Neural progenitor cell (in vitro differentiated cells): ENCODE data around the gene OR13C4. TPM values are rescaled to one million over a fixed set of nuclear protein-coding genes. Genes with fewer than 3 reads are reported as not detected.
"Not testable (repeated sequence)": the region's sequence is repeated elsewhere in the genome, so short reads cannot be mapped to it uniquely, and the experiment has no call there.

ENCODE experiments used
- DNase-seq: peaks from one replicate; pipeline ENCODE4 v3.0.0-alpha.2; 2016; ENCODE audit warnings: low spot score
- H2AFZ ChIP-seq: fragments of 200-600 bp; sonication (generic); replicated peaks from 2 replicates; pipeline ENCODE4 v1.6.1; 2016; ENCODE audit warnings: antibody characterized with exemption
- H3F3A ChIP-seq: fragments of 200-600 bp; sonication (generic); 2 replicates; pipeline ENCODE4 v1.6.1; 2016; ENCODE audit warnings: antibody characterized with exemption, low read depth
- H3K27ac ChIP-seq: fragments of 200-600 bp; sonication (generic); 2 replicates; pipeline ENCODE4 v1.5.1; 2016; ENCODE audit warnings: mild to moderate bottlenecking
- H3K27me3 ChIP-seq: fragments of 200-600 bp; sonication (generic); 2 replicates; pipeline ENCODE4 v1.6.1; 2016; ENCODE audit warnings: mild to moderate bottlenecking, moderate library complexity
- H3K36me3 ChIP-seq: fragments of 200-600 bp; sonication (generic); 2 replicates; pipeline ENCODE4 v1.5.1; 2016
- H3K4me1 ChIP-seq: fragments of 200-600 bp; sonication (generic); 2 replicates; pipeline ENCODE4 v1.6.1; 2016; ENCODE audit warnings: mixed run types
- H3K4me2 ChIP-seq: fragments of 200-600 bp; sonication (generic); 2 replicates; pipeline ENCODE4 v1.6.1; 2016
- H3K4me3 ChIP-seq: fragments of 200-600 bp; sonication (generic); 2 replicates; pipeline ENCODE4 v1.5.1; 2016
- H3K79me2 ChIP-seq: fragments of 200-600 bp; sonication (generic); 2 replicates; pipeline ENCODE4 v1.6.1; 2016; ENCODE audit warnings: low read depth
- H3K9ac ChIP-seq: fragments of 200-600 bp; sonication (generic); 2 replicates; pipeline ENCODE4 v1.6.1; 2016
- H3K9me3 ChIP-seq: fragments of 200-600 bp; sonication (generic); 2 replicates; pipeline ENCODE4 v1.5.1; 2016; ENCODE audit warnings: low read depth
- H4K20me1 ChIP-seq: fragments of 200-600 bp; sonication (generic); 2 replicates; pipeline ENCODE4 v1.6.1; 2016; ENCODE audit warnings: low read depth
- H3K27ac Mint-ChIP-seq: 3 replicates; pipeline ENCODE4 v1.8.0; 2021; ENCODE audit warnings: mixed read lengths
- H3K27me3 Mint-ChIP-seq: 2 replicates; pipeline ENCODE4 v1.8.0; 2022; ENCODE audit warnings: low read depth, mild to moderate bottlenecking, inconsistent platforms, moderate library complexity, mixed read lengths; ENCODE audit not compliant: insufficient read depth
- H3K36me3 Mint-ChIP-seq: 3 replicates; pipeline ENCODE4 v1.8.0; 2021; ENCODE audit warnings: mixed read lengths
- H3K4me1 Mint-ChIP-seq: 3 replicates; pipeline ENCODE4 v1.8.0; 2021; ENCODE audit warnings: mixed read lengths
- H3K4me3 Mint-ChIP-seq: 3 replicates; pipeline ENCODE4 v1.8.0; 2021; ENCODE audit warnings: mild to moderate bottlenecking, moderate library complexity, mixed read lengths
- H3K9me3 Mint-ChIP-seq: 3 replicates; pipeline ENCODE4 v1.8.0; 2020; ENCODE audit warnings: mixed read lengths
- CTCF ChIP-seq: fragments of 200-600 bp; sonication (generic); IDR thresholded peaks from 2 replicates; pipeline ENCODE4 v1.5.1; 2017; ENCODE audit warnings: antibody characterized with exemption, mild to moderate bottlenecking
- EZH2 ChIP-seq: fragments of 200-600 bp; sonication (generic); IDR thresholded peaks from 2 replicates; pipeline ENCODE4 v1.6.1; 2017; ENCODE audit warnings: antibody characterized with exemption, mild to moderate bottlenecking, moderate library complexity
- EZH2phosphoT487 ChIP-seq: fragments of 200-600 bp; sonication (generic); IDR thresholded peaks from 2 replicates; pipeline ENCODE4 v1.6.1; 2017; ENCODE audit warnings: antibody characterized with exemption
- total RNA-seq: library from RNA; depleted of rRNA; stranded (reverse); fragments of >200 nt; gene quantifications from 2 replicates; pipeline ENCODE4 v1.2.3, GENCODE V29; 2015; ENCODE audit warnings: low replicate concordance

Gene OR13C4
- total RNA-seq, 1 donor from 2014 or later: not detected

DNA sequence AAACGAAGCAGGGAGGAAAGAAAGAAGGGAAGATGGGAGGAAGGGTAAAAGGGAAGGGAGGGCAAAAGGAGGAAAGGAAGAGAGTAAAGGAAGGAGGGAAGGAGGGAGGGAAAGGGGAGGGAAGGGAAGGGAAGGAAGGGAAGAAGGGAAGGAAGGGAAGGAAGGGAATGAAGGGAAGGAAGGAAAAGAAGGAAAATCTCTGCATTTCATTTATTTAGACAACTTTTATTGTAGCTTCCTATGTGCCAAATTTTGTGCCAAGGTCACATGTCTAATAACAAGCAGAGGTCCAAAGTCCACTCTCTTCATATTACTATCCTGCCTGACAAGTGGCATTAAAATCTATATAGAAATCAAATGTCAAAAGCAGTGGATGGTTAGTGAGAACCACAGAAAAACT lies 12.3 kb upstream of the OR13C4 start:
- no peaks in the 10 kb centered on the region for H3K4me1 Mint-ChIP-seq

GRCh38 chr9:104536756-104537155 lies 9.7 kb upstream of the OR13C4 start, which contains the start of gene OR13C3:
Gene OR13C3 (minus strand): TSS chr9:104536856. CDS start chr9:104536723, 133 bp downstream.
- no peaks in the 10 kb centered on the region for H3K79me2 ChIP-seq
- H3K4me3 Mint-ChIP-seq: no peak within 1 kb of the TSS
- no peaks in the 10 kb centered on the region for H3K36me3 Mint-ChIP-seq
- no peak within 1 kb of the TSS for H3K27ac ChIP-seq
- no peaks in the 10 kb centered on the region for H3K4me1 Mint-ChIP-seq
- no peaks in the 10 kb centered on the region for H3K27me3 ChIP-seq
- no peaks in the 10 kb centered on the region for H3K9me3 Mint-ChIP-seq
- no peaks in the 10 kb centered on the region for H4K20me1 ChIP-seq
- DNase-seq: no peak
- H2AFZ ChIP-seq: no peak within 1 kb of the TSS
- no peak for TF ChIP-seq EZH2phosphoT487
- no peak for TF ChIP-seq EZH2
- TF ChIP-seq CTCF: no peak
- H3K4me1 ChIP-seq: no peaks in the 10 kb centered on the region
- H3K4me3 ChIP-seq: no peak within 1 kb of the TSS
- no peak within 1 kb of the TSS for H3K27ac Mint-ChIP-seq
- H3K27me3 Mint-ChIP-seq: no peaks in the 10 kb centered on the region
- H3K4me2 ChIP-seq: no peak within 1 kb of the TSS
- no peaks in the 10 kb centered on the region for H3K9me3 ChIP-seq
- no peaks in the 10 kb centered on the region for H3K36me3 ChIP-seq
- no peak within 1 kb of the TSS for H3K9ac ChIP-seq
- H3F3A ChIP-seq: no peaks in the 10 kb centered on the region

More for the DNA sequence above, 12.3 kb upstream of the OR13C4 start:
- Mint-ChIP-seq H3K27me3 (no peaks in the 10 kb centered on the region), H3K27ac (no peak overlapping the region), H3K9me3 (no peaks in the 10 kb centered on the region), H3K36me3 (no peaks in the 10 kb centered on the region), H3K4me3 (no peak overlapping the region)
- Histone ChIP-seq H3K9ac (no peak overlapping the region), H3F3A (no peaks in the 10 kb centered on the region), H3K27ac (no peak overlapping the region), H3K4me1 (no peaks in the 10 kb centered on the region), H3K36me3 (no peaks in the 10 kb centered on the region), H4K20me1 (no peaks in the 10 kb centered on the region), H3K79me2 (no peaks in the 10 kb centered on the region), H2AFZ (no peak overlapping the region), H3K9me3 (no peaks in the 10 kb centered on the region), H3K4me2 (no peak overlapping the region), H3K4me3 (no peak overlapping the region), H3K27me3 (no peaks in the 10 kb centered on the region)
- no peak for TF ChIP-seq CTCF
- no peak for TF ChIP-seq EZH2
- TF ChIP-seq EZH2phosphoT487: no peak
- DNase-seq: no peak

DNA sequence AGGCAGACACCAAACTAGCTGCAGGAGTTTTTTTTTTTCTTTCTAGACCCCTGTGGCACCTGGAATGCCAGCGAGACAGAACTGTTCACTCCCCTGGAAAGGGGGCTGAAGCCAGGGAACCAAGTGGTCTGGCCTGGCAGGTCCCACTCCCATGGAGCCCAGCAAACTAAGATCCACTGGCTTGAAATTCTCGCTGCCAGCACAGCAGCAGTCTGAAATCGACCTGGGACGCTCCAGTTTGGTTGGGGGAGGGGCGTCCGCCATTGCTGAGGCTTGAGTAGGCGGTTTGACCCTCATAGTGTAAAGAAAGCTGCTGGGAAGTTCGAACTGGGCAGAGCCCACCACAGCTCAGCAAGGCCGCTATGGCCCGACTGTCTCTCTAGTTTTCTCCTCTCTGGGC lies 6.8 kb downstream of the OR13C4 start:
- not testable (repeated sequence) for H3K9me3 Mint-ChIP-seq, H3K9me3 ChIP-seq, H3K9ac ChIP-seq, H3K4me2 ChIP-seq, H3K79me2 ChIP-seq, H3K36me3 Mint-ChIP-seq, H3F3A ChIP-seq, H3K4me3 Mint-ChIP-seq, H3K36me3 ChIP-seq, H3K27me3 ChIP-seq, H3K27me3 Mint-ChIP-seq, H3K4me1 Mint-ChIP-seq, H4K20me1 ChIP-seq, H3K27ac ChIP-seq, DNase-seq, H3K4me3 ChIP-seq, H3K4me1 ChIP-seq, H3K27ac Mint-ChIP-seq
- peak overlapping the region; percentile 26 for H2AFZ ChIP-seq

- no peaks in the 10 kb centered on the region for H3K9me3 Mint-ChIP-seq
- H3K4me1 Mint-ChIP-seq: no peaks in the 10 kb centered on the region
- no peak overlapping the region for H2AFZ ChIP-seq
Observed at GRCh38 chr9:104514901-104515300, 12.1 kb downstream of the OR13C4 start.

More at GRCh38 chr9:104514901-104515300, 12.1 kb downstream of the OR13C4 start:
- Mint-ChIP-seq H3K27me3 (no peaks in the 10 kb centered on the region), H3K27ac (no peak overlapping the region), H3K36me3 (no peaks in the 10 kb centered on the region), H3K4me3 (no peak overlapping the region)
- H3K36me3 ChIP-seq: no peaks in the 10 kb centered on the region
- no peaks in the 10 kb centered on the region for H4K20me1 ChIP-seq
- H3K4me3 ChIP-seq: no peak overlapping the region
- no peaks in the 10 kb centered on the region for H3K4me1 ChIP-seq
- H3K4me2 ChIP-seq: no peak overlapping the region
- DNase-seq: no peak
- H3F3A ChIP-seq: no peaks in the 10 kb centered on the region
- no peaks in the 10 kb centered on the region for H3K9me3 ChIP-seq
- TF ChIP-seq EZH2phosphoT487 (no peak), CTCF (no peak)
- no peaks in the 10 kb centered on the region for H3K27me3 ChIP-seq
- no peak overlapping the region for H3K27ac ChIP-seq
- no peaks in the 10 kb centered on the region for H3K79me2 ChIP-seq
- no peak overlapping the region for H3K9ac ChIP-seq
